GM19468 (cell line): Measurements from ENCODE around the gene WDFY4.

ENCODE experiments used
- ATAC-seq: cut with Tn5 transposase; IDR thresholded peaks from one replicate; pipeline ENCODE4 v1.9.1; 2021; ENCODE audit warnings: mild to moderate bottlenecking, moderate library complexity, moderate number of reproducible peaks; ENCODE audit not compliant: unreplicated experiment; ENCODE audit errors: extremely low read depth

WDFY4 gene

DNA sequence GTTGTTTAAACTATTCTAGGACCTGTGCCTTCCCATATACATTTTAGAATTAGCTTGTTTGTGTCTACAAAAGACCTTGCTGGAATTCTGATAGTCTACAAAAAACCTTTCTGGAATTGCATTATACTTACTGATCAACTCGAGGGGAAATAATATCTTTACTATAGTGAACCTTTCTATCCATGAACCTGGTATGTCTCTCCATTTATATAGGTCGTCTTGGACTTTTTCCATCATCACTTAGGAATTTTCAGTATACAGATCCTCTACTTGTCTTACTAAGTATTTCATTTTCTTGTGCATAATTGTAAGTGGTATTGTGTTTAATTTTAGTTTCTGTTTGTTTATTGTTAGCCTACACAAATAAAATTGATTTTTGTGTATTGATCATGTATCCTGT, 101.1 kb downstream of the WDFY4 start:
- no peak for ATAC-seq

- ATAC-seq, result no peak
Observed at GRCh38 chr10:48786606-48787282, 102.1 kb downstream of the WDFY4 start.

DNA sequence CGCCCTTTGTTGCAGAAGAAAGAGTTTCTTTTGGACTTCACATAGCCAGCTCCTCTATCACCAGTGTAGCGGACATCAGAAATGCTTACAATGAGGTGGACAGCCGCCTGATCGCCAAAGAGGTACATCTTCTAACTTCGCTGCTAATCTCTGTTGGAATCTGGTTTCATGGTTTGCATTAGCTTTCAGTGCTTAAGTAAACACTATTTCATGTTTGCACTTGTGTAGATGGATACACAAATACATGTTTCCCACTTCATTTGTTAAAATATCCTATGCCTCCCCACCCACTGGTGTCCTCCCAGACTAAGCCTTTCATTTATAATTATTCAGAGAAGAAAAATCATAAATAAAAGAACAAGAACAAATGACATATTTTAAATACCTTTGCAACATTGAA, 103.9 kb downstream of the WDFY4 start:
- ATAC-seq, result no peak

- ATAC-seq, result no peak
Observed at GRCh38 chr10:48789486-48790456, 105.1 kb downstream of the WDFY4 start.

DNA sequence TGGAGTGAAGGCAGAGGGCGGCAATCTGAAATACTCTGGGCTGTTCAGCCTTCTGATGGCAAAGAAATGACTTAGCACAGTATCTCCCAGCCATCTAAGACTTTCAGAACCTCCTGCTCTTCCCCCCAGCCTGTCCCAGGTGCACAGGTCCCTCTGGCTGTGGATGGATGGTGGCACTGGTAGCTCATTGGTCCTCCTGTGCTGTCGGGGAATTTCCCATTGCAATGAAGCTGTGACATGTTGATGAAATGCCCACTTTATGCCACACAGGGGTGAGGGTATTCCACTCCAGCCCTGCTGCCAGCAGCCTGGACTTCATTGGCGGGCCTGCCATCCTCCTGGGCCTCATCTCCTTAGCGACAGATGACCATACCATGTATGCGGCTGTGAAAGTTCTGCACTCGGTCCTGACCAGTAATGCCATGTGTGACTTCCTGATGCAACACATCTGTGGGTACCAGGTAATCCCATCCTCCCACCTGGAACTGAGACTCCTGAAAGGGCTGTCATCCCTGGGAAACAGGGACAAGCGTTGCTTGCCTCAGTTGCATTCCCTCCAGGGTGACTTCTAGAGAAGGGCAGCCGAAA, 105.9 kb downstream of the WDFY4 start:
- ATAC-seq, result no peak

GRCh38 chr10:48791267-48791928, 106.7 kb downstream of the WDFY4 start:
- ATAC-seq, result no peak

DNA sequence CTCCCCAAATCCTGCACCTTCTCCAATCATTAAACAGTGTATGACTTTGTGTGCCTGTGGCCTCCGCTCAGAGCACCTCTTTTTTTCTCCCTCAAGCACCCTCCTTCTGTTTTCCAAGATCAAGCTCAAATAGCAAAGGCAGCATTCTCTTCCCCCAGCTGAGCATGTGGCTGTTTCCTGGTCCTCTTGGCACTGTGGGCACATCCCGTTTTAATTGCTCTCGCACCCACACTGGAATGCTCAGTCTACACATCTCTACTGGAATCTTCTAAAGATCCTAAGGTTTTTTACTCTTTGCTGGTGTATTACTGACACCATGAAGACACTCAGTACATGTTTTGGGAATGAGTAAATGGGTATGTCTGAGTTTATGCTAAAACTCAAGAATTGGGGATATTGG, 107.4 kb downstream of the WDFY4 start:
- no peak for ATAC-seq

DNA sequence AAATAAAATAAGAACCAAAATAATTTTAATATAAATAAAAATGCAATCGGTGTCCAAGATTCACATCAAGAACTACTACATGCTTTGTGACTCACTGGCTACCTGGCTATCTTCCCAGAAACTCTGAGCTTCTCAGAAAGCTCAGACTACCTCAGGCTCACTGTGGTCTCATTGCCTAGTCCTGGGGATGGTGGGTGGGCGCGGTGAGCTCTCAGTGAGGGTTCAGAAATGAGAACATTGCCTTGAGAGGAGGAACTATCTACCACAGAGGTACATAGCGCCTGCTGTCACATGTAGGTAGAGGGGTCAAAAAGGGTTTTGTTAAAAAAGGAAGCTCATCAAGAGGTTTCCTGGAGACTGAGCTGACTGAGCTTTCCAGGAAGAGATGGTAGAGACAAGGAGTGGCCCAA, 108.0 kb downstream of the WDFY4 start:
- no peak for ATAC-seq

GRCh38 chr10:48794074-48794473, 109.4 kb downstream of the WDFY4 start:
- ATAC-seq, result no peak

DNA sequence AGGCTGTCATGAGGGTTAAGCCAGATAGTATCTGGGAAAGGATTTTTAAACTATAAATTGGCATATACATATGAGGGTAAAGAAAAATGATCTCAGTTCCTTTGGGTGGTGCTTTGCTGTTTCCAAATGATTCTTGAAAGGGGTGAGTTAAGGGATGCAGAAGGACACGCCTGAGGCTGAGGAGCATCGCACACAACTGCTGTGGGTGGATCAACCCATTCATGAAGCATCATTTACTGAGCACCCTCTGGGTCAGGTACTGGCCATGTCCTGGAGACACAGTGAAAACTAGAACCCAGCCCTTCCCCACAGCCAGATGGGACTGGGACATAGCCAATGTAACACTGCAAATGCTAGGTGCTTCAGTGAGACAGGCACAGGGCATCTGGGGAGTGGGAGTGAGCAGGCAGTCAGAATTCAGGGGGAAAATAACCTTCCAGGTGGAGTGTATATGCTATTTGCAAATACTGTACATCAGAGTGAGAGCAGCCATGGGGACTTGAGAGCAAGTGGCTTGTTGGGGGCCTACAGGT, 112.1 kb downstream of the WDFY4 start:
- no peak for ATAC-seq

GRCh38 chr10:48797830-48798229, 113.2 kb downstream of the WDFY4 start:
- ATAC-seq, result no peak

GRCh38 chr10:48798481-48799254, 114.0 kb downstream of the WDFY4 start:
- ATAC-seq, result no peak

- ATAC-seq, result no peak
Observed at GRCh38 chr10:48799341-48800006, 114.8 kb downstream of the WDFY4 start.

DNA sequence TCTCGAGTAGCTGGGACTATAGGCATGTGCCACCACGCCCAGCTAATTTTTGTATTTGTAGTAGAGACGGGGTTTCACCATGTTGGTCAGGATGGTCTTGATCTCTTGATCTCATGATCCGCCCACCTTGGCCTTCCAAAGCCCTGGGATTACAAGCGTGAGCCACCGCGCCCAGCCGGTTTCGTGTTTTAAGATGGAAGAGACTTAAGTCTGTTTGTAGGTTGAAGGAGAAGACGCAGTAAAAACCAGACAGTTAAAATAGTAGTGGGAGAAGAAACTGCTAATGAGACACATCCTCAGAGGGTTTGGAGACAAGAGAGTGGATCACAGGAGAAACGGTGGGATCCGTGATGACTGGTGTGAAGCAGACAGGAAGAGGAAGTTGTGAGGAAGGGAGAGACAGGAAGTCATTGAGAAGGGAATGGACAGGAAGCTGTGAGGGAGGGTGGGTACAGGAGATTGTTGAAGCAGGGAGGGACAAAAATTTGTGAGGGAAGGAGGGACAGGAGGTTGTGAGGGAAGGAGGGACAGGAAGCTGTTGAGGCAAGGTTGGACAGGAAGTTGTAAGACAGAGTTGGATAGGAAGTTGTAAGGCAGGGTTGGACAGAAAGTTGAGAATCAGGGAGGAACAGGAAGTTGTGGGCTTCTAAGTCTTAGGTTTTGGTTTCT, 115.5 kb downstream of the WDFY4 start:
- no peak for ATAC-seq

- ATAC-seq, result no peak
Observed at GRCh38 chr10:48801001-48801421, 116.3 kb downstream of the WDFY4 start.

DNA sequence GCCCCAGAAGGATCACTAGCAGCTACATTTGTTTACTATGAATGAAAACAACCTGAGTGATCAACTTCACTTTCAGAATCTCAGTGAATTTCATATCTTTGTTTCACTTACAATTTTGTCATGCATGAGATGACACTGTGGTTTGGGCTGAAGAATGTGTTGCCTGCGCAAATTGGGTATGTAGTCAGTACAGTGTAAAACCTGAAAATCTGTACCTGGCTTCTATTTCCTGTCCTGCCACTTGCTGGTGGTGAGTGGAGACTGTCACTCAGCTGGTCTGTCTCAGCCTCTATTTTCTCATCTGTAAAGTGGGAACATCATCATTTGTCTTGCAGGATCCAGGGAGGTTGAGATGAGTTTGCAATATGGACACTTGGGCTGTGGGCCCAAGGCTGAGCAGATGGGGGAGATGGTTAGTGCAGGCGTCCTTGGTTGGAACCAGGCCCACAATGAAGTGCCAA, 118.0 kb downstream of the WDFY4 start:
- ATAC-seq, result peak; percentile 84

DNA sequence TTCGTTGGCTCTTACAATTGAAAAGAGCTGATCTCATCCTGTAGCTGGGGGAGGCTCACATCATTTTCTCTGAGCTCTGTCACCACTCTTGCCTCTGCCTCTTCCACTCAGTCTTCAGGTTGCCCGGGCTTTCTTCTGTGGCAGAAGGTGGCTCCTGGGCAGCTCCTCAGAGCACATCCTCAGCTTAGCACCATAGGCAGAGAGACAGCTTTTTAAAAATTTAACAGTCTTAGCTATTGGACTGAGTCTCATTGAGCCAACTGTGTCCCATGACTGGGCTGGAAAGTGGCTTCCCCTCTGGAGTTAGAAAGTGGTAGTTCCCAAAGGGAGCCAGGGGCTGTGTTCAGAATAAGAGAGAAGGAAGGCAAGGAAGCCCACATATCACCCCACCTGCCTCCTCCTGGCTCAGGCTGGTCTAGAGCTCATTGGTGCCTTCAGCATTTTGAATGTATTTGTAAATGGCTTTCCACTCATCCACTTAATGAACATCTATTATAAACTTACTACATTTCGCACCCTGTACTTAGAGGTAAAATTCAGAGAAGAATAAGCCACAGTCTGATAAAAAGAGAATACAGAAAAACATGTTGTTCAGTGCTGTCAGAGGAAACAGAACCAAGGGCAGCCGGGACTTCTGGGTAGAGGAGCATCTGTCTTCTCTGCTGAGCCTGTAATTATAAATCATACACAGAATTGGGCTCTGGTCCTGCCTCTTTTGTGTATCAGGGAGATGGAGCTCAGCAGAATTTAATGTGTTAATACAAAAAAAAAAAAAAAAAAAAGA, 119.3 kb downstream of the WDFY4 start:
- no peak for ATAC-seq
